ENCODE data around the gene VAMP3. TPM values are rescaled to one million over a fixed set of nuclear protein-coding genes. Genes with fewer than 3 reads are reported as not detected.

Gene VAMP3
- total and polyA plus RNA-seq, 9 of the 15 experiments (the other 6 are each of a cell fraction or from before 2014, with no cell fraction given) = 27.1 to 71.3 (median 47.5) TPM

DNA sequence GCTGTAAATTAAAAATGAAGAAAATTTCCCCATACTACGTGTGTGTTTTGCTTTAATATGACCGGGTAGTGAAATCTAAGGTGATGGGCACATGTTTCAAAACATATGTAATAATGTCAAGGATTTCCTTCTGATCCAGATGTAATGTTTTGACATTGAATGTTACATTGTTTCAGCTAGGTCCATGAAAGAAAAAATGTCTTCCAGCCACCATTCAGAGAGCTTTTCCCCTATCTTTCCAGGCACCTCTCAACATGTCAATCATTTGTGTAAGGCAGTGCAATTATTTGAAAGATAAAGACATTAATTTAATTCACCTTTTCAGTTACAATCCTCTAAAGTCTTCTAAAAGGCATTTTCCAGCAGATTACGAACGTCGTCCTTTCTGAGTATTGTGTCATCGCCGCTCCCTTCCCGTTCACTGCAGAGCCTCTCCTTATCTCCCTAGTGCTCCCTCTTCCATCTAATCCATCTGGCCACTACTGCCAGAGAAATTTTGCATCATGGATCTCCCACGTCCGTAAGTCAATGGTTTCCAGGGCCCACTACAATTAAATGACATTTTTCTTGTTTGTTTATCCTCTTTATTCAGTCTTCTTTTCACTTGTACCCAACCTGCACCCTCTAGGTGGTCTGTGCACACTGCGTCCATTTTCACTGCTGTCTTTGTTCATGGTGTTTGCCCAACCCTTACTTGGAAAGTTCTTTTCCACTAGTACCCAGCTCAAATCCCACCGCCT, 1.3 kb upstream of the VAMP3 start:
- Histone ChIP-seq H3K9me3 (replicated peaks; ENCODE audit: control insufficient read depth, insufficient read depth, low read depth, low read length) (no peaks in the 10 kb centered on the region), H3K79me2 (ENCODE audit: control insufficient read depth, insufficient read depth, low read length) (peaks cover 38% of the 10 kb centered on the region), H4K20me1 (replicated peaks; ENCODE audit: control insufficient read depth, insufficient read depth, low read length) (no peaks in the 10 kb centered on the region), H3K27me3 (ENCODE audit: control insufficient read depth in 2 of 2, insufficient read depth in 2 of 2, low read length in 2 of 2) (peaks cover 0 to 4% of the 10 kb centered on the region in 2 experiments; a peak in 2 of 5 replicates), H3K27ac (ENCODE audit: extremely low read depth, low read depth, low read length) (peak overlapping the region; percentile 82; the same call in 2 of the 3 replicates), H3K4me3 (peak overlapping the region; percentile 90), H3K9ac (ENCODE audit: insufficient read depth in 1 of 2, low read depth in 2 of 2, low read length in 2 of 2) (peak overlapping the region in 1 of 2 experiments; percentile 79; a peak in 2 of 4 replicates), H3K9me1 (ENCODE audit: control insufficient read depth, insufficient read depth, low read length) (no peaks in the 10 kb centered on the region), H3K4me1 (replicated peaks in 1 of 2; ENCODE audit: control insufficient read depth in 2 of 2, insufficient read depth in 2 of 2, low read length in 2 of 2) (peaks cover 9 to 17% of the 10 kb centered on the region in 2 experiments), H3K36me3 (ENCODE audit: control insufficient read depth, insufficient read depth, low read length) (peaks cover 22% of the 10 kb centered on the region), H3K4me2 (ENCODE audit: insufficient read depth, low read length) (peak overlapping the region; percentile 99), H2AFZ (ENCODE audit: low read depth, low read length) (peak overlapping the region; percentile 94)
- BruUV-seq (replicated peaks) = no TSS peak
- in situ Hi-C loops (cut with MboI) (no loop called here), intact Hi-C loops (cut with micrococcal nuclease) (no loop called here)
- POLR2A ChIA-PET = interaction anchor here (0.5 to 1.1 kb wide), 5 partner anchors 9 to 491 kb away, joined by 3 to 4 read pairs (median 3); no protein-coding TSS in a partner anchor
- peak; percentile 51 for ATAC-seq
- CTCF ChIA-PET (ENCODE audit: low intra/inter-chr PET ratio) = no interaction called here
- peak; percentile 70 for FAIRE-seq
- DNase-seq (ENCODE audit: extremely low read depth in 1 of 4, low spot score in 3 of 4) = peak; percentile 50 to 73 (median 60)
- 23% methylated on average over 12 of the region's 12 CpGs for WGBS (ENCODE audit: insufficient coverage, low coverage, missing lambda C conversion rate)
- TF ChIP-seq NCOA2 (IDR thresholded peaks at IDR 0.05; ENCODE audit: partially characterized antibody in 2 of 2) (no peak), TAF1 (IDR thresholded peaks at IDR 0.05; ENCODE audit: control insufficient read depth, extremely low read depth, insufficient read depth, low read length, severe bottlenecking) (no peak), NEUROD1 (IDR thresholded peaks at IDR 0.05; ENCODE audit: borderline replicate concordance, low read depth, low read length, partially characterized antibody) (peak; percentile 41), NFIC (IDR thresholded peaks at IDR 0.05) (no peak), U2AF1 (optimal IDR thresholded peaks at IDR 0.05; ENCODE audit: low read depth, low read length) (no peak), ZFP30 (CRISPR knock-in tag; IDR thresholded peaks at IDR 0.05; ENCODE audit: borderline replicate concordance) (no peak), ELF1 (tag; IDR thresholded peaks at IDR 0.05) (no peak), JUND (IDR thresholded peaks at IDR 0.05; ENCODE audit: borderline replicate concordance, low read depth, low read length) (peak; percentile 65; the same call in 1 of the 2 replicates), JUND (tag; IDR thresholded peaks at IDR 0.05; ENCODE audit: borderline replicate concordance, low read depth, low read length) (peak; percentile 58; the same call in 1 of the 3 replicates), ZNF551 (CRISPR knock-in tag; IDR thresholded peaks at IDR 0.05) (no peak), TARDBP (IDR thresholded peaks at IDR 0.05) (peak; percentile 30; the same call in 1 of the 2 replicates), MCM2 (IDR thresholded peaks at IDR 0.05; ENCODE audit: low read depth) (no peak), ZKSCAN1 (IDR thresholded peaks at IDR 0.05; ENCODE audit: low read depth, low read length) (no peak), SOX6 (IDR thresholded peaks at IDR 0.05) (0 out of 2 replicates have a peak, but pooled peaks have one; percentile 28), NCOA6 (IDR thresholded peaks at IDR 0.05) (no peak), EP300 (IDR thresholded peaks at IDR 0.05; ENCODE audit: low read length) (peak; percentile 42; the same call in 1 of the 2 replicates), CBX8 (IDR thresholded peaks at IDR 0.05; ENCODE audit: borderline replicate concordance, extremely low read depth, low read depth, low read length, poor library complexity, severe bottlenecking) (no peak), RNF2 (IDR thresholded peaks at IDR 0.05) (peak; percentile 8; the same call in 1 of the 2 replicates)
- TF ChIP-seq, protein P1, sequence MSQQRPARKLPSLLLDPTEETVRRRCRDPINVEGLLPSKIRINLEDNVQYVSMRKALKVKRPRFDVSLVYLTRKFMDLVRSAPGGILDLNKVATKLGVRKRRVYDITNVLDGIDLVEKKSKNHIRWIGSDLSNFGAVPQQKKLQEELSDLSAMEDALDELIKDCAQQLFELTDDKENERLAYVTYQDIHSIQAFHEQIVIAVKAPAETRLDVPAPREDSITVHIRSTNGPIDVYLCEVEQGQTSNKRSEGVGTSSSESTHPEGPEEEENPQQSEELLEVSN (IDR thresholded peaks at IDR 0.05; ENCODE audit: borderline replicate concordance in 1 of 2, extremely low read depth in 1 of 2, insufficient read depth in 1 of 2, insufficient read length in 1 of 2, low read depth in 1 of 2, low read length in 1 of 2, poor library complexity in 1 of 2, severe bottlenecking in 1 of 2) = no peak
- TF ChIP-seq, protein P2, sequence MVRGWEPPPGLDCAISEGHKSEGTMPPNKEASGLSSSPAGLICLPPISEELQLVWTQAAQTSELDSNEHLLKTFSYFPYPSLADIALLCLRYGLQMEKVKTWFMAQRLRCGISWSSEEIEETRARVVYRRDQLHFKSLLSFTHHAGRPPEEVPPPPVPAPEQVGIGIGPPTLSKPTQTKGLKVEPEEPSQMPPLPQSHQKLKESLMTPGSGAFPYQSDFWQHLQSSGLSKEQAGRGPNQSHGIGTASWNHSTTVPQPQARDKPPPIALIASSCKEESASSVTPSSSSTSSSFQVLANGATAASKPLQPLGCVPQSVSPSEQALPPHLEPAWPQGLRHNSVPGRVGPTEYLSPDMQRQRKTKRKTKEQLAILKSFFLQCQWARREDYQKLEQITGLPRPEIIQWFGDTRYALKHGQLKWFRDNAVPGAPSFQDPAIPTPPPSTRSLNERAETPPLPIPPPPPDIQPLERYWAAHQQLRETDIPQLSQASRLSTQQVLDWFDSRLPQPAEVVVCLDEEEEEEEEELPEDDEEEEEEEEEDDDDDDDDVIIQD (CRISPR knock-in tag; IDR thresholded peaks at IDR 0.05) = no peak
